Loucy (cell line): Measurements from ENCODE around the gene CD46.

ENCODE experiments used
- EZH2phosphoT487 ChIP-seq: fragments of 200-600 bp; IDR thresholded peaks from 2 replicates; pipeline ENCODE4 v1.6.1; 2018; ENCODE audit warnings: antibody characterized with exemption, mild to moderate bottlenecking, moderate library complexity, borderline replicate concordance
- TF ChIP-seq, protein P1 (sequence below): fragments of 200-600 bp; sonication (generic); conservative IDR thresholded peaks from 2 replicates; pipeline ENCODE4 v1.5.1; 2014; ENCODE audit warnings: mild to moderate bottlenecking, antibody characterized with exemption, low read length

- TF ChIP-seq, protein P1, sequence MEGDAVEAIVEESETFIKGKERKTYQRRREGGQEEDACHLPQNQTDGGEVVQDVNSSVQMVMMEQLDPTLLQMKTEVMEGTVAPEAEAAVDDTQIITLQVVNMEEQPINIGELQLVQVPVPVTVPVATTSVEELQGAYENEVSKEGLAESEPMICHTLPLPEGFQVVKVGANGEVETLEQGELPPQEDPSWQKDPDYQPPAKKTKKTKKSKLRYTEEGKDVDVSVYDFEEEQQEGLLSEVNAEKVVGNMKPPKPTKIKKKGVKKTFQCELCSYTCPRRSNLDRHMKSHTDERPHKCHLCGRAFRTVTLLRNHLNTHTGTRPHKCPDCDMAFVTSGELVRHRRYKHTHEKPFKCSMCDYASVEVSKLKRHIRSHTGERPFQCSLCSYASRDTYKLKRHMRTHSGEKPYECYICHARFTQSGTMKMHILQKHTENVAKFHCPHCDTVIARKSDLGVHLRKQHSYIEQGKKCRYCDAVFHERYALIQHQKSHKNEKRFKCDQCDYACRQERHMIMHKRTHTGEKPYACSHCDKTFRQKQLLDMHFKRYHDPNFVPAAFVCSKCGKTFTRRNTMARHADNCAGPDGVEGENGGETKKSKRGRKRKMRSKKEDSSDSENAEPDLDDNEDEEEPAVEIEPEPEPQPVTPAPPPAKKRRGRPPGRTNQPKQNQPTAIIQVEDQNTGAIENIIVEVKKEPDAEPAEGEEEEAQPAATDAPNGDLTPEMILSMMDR: no peak
- no peak for TF ChIP-seq EZH2phosphoT487
Observed at GRCh38 chr1:207807690-207808321, 56.0 kb downstream of the CD46 start.
